Right atrium auricular region (tissue), 2 donors: Measurements from ENCODE around the gene NCKAP5. TPM values are rescaled to one million over a fixed set of nuclear protein-coding genes. Genes with fewer than 3 reads are reported as not detected.

Source experiments
- DNase-seq: peaks from one replicate; pipeline ENCODE4 v3.0.0-alpha.2; 2019; ENCODE audit warnings: low spot score
- H3K27ac ChIP-seq, 2 donors: fragments of 200-600 bp; sonication (generic); 1 replicate in 1 of 2; 2 replicates in 1 of 2; pipeline ENCODE4 v1.5.1; 2016 to 2019
- H3K27me3 ChIP-seq, 2 donors: fragments of 200-600 bp; sonication (generic); one replicate each; pipeline versions ENCODE4 v1.5.1 to v1.6.0; 2017 to 2019
- H3K36me3 ChIP-seq: fragments of 200-600 bp; sonication (generic); one replicate; pipeline ENCODE4 v1.5.1; 2016
- H3K4me1 ChIP-seq, 2 donors: fragments of 200-600 bp; sonication (generic); one replicate each; pipeline versions ENCODE4 v1.5.1 to v1.6.0; 2017 to 2019
- H3K4me3 ChIP-seq, 2 donors: fragments of 200-600 bp; sonication (generic); 1 replicate in 1 of 2; 2 replicates in 1 of 2; pipeline ENCODE4 v1.5.1; 2017 to 2019; ENCODE audit warnings: mild to moderate bottlenecking in 1 of 2, moderate library complexity in 1 of 2
- H3K9me3 ChIP-seq, 2 donors: fragments of 200-600 bp; sonication (generic); one replicate each; pipeline ENCODE4 v1.5.1; 2019
- total RNA-seq, 2 donors: library from RNA; depleted of rRNA; stranded (reverse); fragments of >200 nt; gene quantifications; one replicate each; pipeline ENCODE4 v1.1.0, GENCODE V29; 2016
- TF ChIP-seq, protein P1 (sequence below), 2 donors: fragments of 200-600 bp; sonication (generic); IDR thresholded peaks; one replicate each; pipeline ENCODE4 v1.5.1; 2019; ENCODE audit warnings: antibody characterized with exemption in 2 of 2

NCKAP5 gene
- total RNA-seq, 2 donors from 2014 or later = 3.6 to 5.4 TPM

DNA sequence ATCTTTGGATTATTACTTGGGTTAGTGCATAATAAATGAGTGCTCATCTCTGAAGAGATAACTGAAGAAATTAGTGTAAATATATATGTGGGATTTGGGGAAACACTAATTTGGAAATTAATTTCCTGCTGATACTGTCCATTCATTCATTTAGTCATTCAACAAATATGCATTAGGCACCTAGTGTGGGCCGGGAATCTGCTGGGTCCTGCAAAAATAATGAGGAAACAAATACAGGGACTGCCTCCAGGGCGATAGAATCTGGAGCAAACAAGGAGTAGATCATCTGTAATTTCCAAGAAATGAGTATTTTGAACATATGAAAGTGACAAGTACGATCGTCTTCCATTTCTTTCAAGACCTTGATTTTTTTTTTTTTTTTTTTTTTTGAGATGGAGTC lies 694.5 kb downstream of the NCKAP5 start:
- no peaks in the 10 kb centered on the region for H3K9me3 ChIP-seq
- no peaks in the 10 kb centered on the region for H3K36me3 ChIP-seq
- H3K4me3 ChIP-seq = no peak overlapping the region
- no peaks in the 10 kb centered on the region for H3K4me1 ChIP-seq
- DNase-seq = no peak
- H3K27ac ChIP-seq = no peak overlapping the region
- TF ChIP-seq, protein P1, sequence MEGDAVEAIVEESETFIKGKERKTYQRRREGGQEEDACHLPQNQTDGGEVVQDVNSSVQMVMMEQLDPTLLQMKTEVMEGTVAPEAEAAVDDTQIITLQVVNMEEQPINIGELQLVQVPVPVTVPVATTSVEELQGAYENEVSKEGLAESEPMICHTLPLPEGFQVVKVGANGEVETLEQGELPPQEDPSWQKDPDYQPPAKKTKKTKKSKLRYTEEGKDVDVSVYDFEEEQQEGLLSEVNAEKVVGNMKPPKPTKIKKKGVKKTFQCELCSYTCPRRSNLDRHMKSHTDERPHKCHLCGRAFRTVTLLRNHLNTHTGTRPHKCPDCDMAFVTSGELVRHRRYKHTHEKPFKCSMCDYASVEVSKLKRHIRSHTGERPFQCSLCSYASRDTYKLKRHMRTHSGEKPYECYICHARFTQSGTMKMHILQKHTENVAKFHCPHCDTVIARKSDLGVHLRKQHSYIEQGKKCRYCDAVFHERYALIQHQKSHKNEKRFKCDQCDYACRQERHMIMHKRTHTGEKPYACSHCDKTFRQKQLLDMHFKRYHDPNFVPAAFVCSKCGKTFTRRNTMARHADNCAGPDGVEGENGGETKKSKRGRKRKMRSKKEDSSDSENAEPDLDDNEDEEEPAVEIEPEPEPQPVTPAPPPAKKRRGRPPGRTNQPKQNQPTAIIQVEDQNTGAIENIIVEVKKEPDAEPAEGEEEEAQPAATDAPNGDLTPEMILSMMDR (IDR thresholded peaks at IDR 0.05) = no peak
- H3K27me3 ChIP-seq = no peaks in the 10 kb centered on the region

DNA sequence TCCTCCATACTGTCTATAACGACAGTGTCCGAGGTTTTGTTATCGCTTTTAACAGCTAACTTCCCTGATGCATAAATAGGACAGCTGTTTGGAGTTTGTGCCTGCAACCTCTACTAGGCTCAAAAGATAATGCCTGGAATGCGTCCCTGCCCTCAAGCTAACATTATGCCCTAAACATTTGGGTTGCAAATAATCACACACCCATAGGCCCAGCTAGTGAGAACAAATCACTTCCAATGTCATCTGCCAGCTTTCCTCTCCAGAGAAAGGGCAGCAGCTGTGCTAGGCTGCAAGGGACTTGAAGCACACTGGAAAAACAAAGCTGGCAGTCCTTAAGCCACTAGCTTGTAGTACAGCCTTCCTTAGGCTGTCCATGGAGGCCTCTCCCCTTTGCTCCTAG lies 696.4 kb downstream of the NCKAP5 start:
- TF ChIP-seq, protein P1 (IDR thresholded peaks at IDR 0.05) = no peak
- Histone ChIP-seq H3K4me3 (no peak overlapping the region), H3K36me3 (no peaks in the 10 kb centered on the region)

DNA sequence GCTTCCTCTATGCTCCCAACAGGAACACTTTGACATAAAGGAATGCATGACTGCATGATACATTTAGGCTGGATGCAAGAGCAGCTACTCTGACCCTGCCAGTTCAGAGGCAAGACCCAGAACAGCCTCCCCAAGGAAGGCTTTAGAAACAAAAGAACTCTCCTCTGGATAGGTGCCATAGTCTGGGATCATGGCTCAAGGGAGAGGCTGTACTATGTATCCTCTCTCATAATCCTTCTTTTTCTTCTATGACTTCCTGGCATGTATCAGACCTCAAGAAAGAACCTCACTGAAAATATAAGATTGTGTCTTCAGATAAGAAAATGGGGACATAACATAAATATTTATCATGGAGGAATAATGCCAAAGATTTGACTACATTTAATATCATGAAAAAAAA lies 704.3 kb downstream of the NCKAP5 start:
- no peak overlapping the region for H3K4me3 ChIP-seq
- no peak for DNase-seq
- no peaks in the 10 kb centered on the region for H3K4me1 ChIP-seq
- H3K27me3 ChIP-seq = no peaks in the 10 kb centered on the region
- TF ChIP-seq, protein P1 (IDR thresholded peaks at IDR 0.05) = no peak
- H3K27ac ChIP-seq = no peak overlapping the region
- H3K36me3 ChIP-seq = no peaks in the 10 kb centered on the region
- H3K9me3 ChIP-seq = no peaks in the 10 kb centered on the region

More for the DNA sequence above, 696.4 kb downstream of the NCKAP5 start:
- H3K27ac ChIP-seq = no peak overlapping the region
- no peak for DNase-seq
- H3K27me3 ChIP-seq = no peaks in the 10 kb centered on the region
- no peaks in the 10 kb centered on the region for H3K4me1 ChIP-seq
- H3K9me3 ChIP-seq = no peaks in the 10 kb centered on the region

DNA sequence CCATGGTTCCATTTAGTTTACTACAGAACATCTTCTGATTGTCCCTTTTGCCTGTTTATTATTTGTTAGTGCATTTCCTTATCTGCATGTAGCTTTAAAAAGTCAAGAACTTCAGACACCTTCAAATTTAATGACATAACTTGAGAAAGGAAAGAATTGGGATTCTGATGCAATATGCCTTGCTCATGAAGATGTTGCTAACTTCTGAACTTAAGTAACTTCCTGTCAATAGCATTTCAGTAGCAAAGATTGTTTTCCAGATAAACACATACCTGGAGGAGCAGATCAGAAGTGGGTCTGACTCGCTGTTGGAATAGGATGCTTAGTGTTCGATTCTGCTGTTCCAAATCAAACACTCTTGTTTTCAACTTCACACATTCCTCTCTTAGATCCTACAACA lies 708.0 kb downstream of the NCKAP5 start:
- H3K4me3 ChIP-seq = no peak overlapping the region
- no peaks in the 10 kb centered on the region for H3K4me1 ChIP-seq
- H3K36me3 ChIP-seq = no peaks in the 10 kb centered on the region
- no peaks in the 10 kb centered on the region for H3K27me3 ChIP-seq
- no peaks in the 10 kb centered on the region for H3K9me3 ChIP-seq
- DNase-seq = no peak
- H3K27ac ChIP-seq = no peak overlapping the region
- TF ChIP-seq, protein P1 (IDR thresholded peaks at IDR 0.05) = no peak

DNA sequence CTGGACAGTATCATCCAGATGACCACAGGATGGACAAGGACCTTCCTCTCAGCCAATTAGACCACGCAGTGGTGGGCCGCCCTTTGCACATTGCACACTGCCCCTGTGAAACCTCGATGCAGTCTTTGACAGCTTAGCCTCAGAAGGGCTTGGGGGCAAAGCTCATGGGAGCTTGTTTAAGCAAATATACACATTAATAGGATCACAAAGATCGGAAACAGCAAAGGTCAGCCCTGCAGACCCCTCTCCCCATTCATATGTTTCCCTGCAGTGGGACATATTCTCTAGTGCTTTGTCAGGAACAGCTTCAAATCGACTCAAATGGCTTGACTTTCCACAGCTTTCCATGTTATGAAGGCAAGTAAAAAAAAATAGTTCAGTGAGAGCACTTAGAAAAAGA lies 708.7 kb downstream of the NCKAP5 start:
- H3K9me3 ChIP-seq = no peaks in the 10 kb centered on the region
- TF ChIP-seq, protein P1 (IDR thresholded peaks at IDR 0.05) = no peak
- no peak overlapping the region for H3K4me3 ChIP-seq
- no peak overlapping the region for H3K27ac ChIP-seq
- no peaks in the 10 kb centered on the region for H3K27me3 ChIP-seq
- DNase-seq = no peak
- no peaks in the 10 kb centered on the region for H3K36me3 ChIP-seq
- H3K4me1 ChIP-seq = no peaks in the 10 kb centered on the region

DNA sequence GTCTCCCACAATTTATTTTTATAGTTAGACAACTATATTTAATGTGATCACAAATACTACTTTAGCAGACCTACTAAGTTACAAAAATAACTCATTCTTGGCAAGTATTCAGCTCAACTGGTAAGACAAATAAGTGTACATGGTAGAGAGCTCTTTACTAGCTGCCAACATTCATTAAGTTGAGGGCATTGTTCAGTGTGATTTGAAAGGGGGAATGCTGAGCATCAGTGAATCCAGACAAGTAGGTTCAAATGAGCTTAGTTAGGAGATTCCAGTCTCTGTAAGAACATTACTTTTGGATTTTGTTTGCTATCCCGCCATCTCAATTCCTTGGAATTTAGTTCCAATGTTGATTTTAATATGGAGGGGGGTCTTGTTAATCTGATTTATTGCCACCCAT lies 710.9 kb downstream of the NCKAP5 start:
- no peaks in the 10 kb centered on the region for H3K9me3 ChIP-seq
- H3K4me3 ChIP-seq = no peak overlapping the region
- TF ChIP-seq, protein P1 (IDR thresholded peaks at IDR 0.05) = no peak
- H3K36me3 ChIP-seq = no peaks in the 10 kb centered on the region
- no peak overlapping the region for H3K27ac ChIP-seq
- DNase-seq = no peak
- H3K4me1 ChIP-seq = no peaks in the 10 kb centered on the region
- H3K27me3 ChIP-seq = no peaks in the 10 kb centered on the region
